Nephron (organoid): ENCODE measurements around the gene HLA-DMA.

Experiments used
- H3K27ac Mint-ChIP-seq, 3 experiments: 2 replicates each; pipeline ENCODE4 v1.8.0; 2020; ENCODE audit warnings: mixed read lengths in 3 of 3, mild to moderate bottlenecking in 2 of 3, moderate library complexity in 1 of 3
- H3K27me3 Mint-ChIP-seq: 2 replicates; pipeline ENCODE4 v1.8.0; 2021; ENCODE audit warnings: low read depth, mild to moderate bottlenecking, moderate library complexity, mixed read lengths
- H3K36me3 Mint-ChIP-seq: 2 replicates; pipeline ENCODE4 v1.8.0; 2020; ENCODE audit warnings: low read depth, mixed read lengths
- H3K4me1 Mint-ChIP-seq: 2 replicates; pipeline ENCODE4 v1.8.0; 2020; ENCODE audit warnings: mixed read lengths
- H3K4me3 Mint-ChIP-seq, 3 experiments: 2 replicates each; pipeline ENCODE4 v1.8.0; 2020; ENCODE audit warnings: mild to moderate bottlenecking in 3 of 3, mixed read lengths in 3 of 3, moderate library complexity in 2 of 3
- H3K9me3 Mint-ChIP-seq: 2 replicates; pipeline ENCODE4 v1.8.0; 2020; ENCODE audit warnings: mixed read lengths
- CTCF ChIP-seq, 3 experiments: fragments of 200-600 bp; sonication (generic); IDR thresholded peaks; one replicate each; pipeline ENCODE4 v1.5.0; 2021; ENCODE audit warnings: antibody characterized with exemption in 3 of 3; ENCODE audit not compliant: unreplicated experiment in 3 of 3

Gene HLA-DMA

GRCh38 chr6:32954267-32954666 is 1.4 kb upstream of the HLA-DMA start:
- H3K9me3 Mint-ChIP-seq, result no peaks in the 10 kb centered on the region
- no peak overlapping the region for H3K4me3 Mint-ChIP-seq
- H3K27me3 Mint-ChIP-seq, result no peaks in the 10 kb centered on the region

GRCh38 chr6:32953775-32954174 is 878 bp upstream of the HLA-DMA start:
- H3K9me3 Mint-ChIP-seq, result no peaks in the 10 kb centered on the region
- no peaks in the 10 kb centered on the region for H3K36me3 Mint-ChIP-seq

More at GRCh38 chr6:32954267-32954666, 1.4 kb upstream of the HLA-DMA start:
- no peak for TF ChIP-seq CTCF (IDR thresholded peaks at IDR 0.05; ENCODE audit: unreplicated experiment in 3 of 3)
- Mint-ChIP-seq H3K27ac (peak overlapping the region; percentile 39 to 76 (median 67)), H3K36me3 (no peaks in the 10 kb centered on the region), H3K4me1 (peaks cover 8% of the 10 kb centered on the region)

GRCh38 chr6:32950449-32950848 is 2.4 kb downstream of the HLA-DMA start:
- Mint-ChIP-seq H3K27me3 (no peaks in the 10 kb centered on the region), H3K36me3 (no peaks in the 10 kb centered on the region), H3K27ac (no peak overlapping the region), H3K9me3 (no peaks in the 10 kb centered on the region), H3K4me1 (peaks cover 19% of the 10 kb centered on the region), H3K4me3 (no peak overlapping the region)
- no peak for TF ChIP-seq CTCF (IDR thresholded peaks at IDR 0.05; ENCODE audit: unreplicated experiment in 3 of 3)

More at GRCh38 chr6:32953775-32954174, 878 bp upstream of the HLA-DMA start:
- Mint-ChIP-seq H3K27me3 (no peaks in the 10 kb centered on the region), H3K4me1 (peaks cover 8% of the 10 kb centered on the region), H3K4me3 (no peak overlapping the region), H3K27ac (no peak overlapping the region)
- no peak for TF ChIP-seq CTCF (IDR thresholded peaks at IDR 0.05; ENCODE audit: unreplicated experiment in 3 of 3)

- Mint-ChIP-seq H3K9me3 (no peaks in the 10 kb centered on the region), H3K36me3 (no peaks in the 10 kb centered on the region), H3K27ac (no peak overlapping the region), H3K27me3 (no peaks in the 10 kb centered on the region), H3K4me1 (peaks cover 19% of the 10 kb centered on the region), H3K4me3 (no peak overlapping the region)
- no peak for TF ChIP-seq CTCF (IDR thresholded peaks at IDR 0.05; ENCODE audit: unreplicated experiment in 3 of 3)
These were observed 2.9 kb downstream of the HLA-DMA start for GRCh38 chr6:32950010-32950409.

- TF ChIP-seq CTCF (IDR thresholded peaks at IDR 0.05; ENCODE audit: unreplicated experiment in 3 of 3), result no peak
- Mint-ChIP-seq H3K4me3 (no peak overlapping the region), H3K4me1 (peaks cover 15% of the 10 kb centered on the region), H3K27me3 (no peaks in the 10 kb centered on the region), H3K9me3 (no peaks in the 10 kb centered on the region), H3K36me3 (no peaks in the 10 kb centered on the region), H3K27ac (no peak overlapping the region)
These were observed 3.8 kb downstream of the HLA-DMA start for GRCh38 chr6:32949113-32949512.

- no peaks in the 10 kb centered on the region for H3K27me3 Mint-ChIP-seq
- no peak overlapping the region for H3K27ac Mint-ChIP-seq
- peaks cover 10% of the 10 kb centered on the region for H3K4me1 Mint-ChIP-seq
These were observed 5.1 kb downstream of the HLA-DMA start for GRCh38 chr6:32947552-32948465.

More at GRCh38 chr6:32947552-32948465, 5.1 kb downstream of the HLA-DMA start:
- Mint-ChIP-seq H3K36me3 (no peaks in the 10 kb centered on the region), H3K4me3 (no peak overlapping the region), H3K9me3 (no peaks in the 10 kb centered on the region)
- TF ChIP-seq CTCF (IDR thresholded peaks at IDR 0.05; ENCODE audit: unreplicated experiment in 3 of 3), result peak; percentile 71 to 80 (median 79)
